SK-N-SH treated with all-trans-retinoic acid at 6 μM for 48 hours (cell line): ENCODE results near the gene EIF2B4.
A peak's percentile ranks its signal among the peaks of the same experiment; 100 is the strongest.

Source experiments
- ATAC-seq: fragments of 200-7000 bp; cut with Tn5 transposase; 3 replicates; pipeline ENCODE4 v1.9.1; 2020; ENCODE audit warnings: mild to moderate bottlenecking, moderate library complexity
- ARNTL ChIP-seq: fragments of 450-650 bp; formaldehyde crosslinking; IDR thresholded peaks from 2 replicates; pipeline ENCODE4 v1.5.0; 2020; ENCODE audit warnings: low read depth, mild to moderate bottlenecking, moderate library complexity, borderline replicate concordance
- ESRRG ChIP-seq: fragments of 250-450 bp; sonication (Bioruptor Pico); IDR thresholded peaks from 2 replicates; pipeline ENCODE4 v1.6.1; 2021; ENCODE audit warnings: mild to moderate bottlenecking
- GLIS3 ChIP-seq: fragments of 250-450 bp; sonication (Bioruptor Pico); IDR thresholded peaks from 2 replicates; pipeline ENCODE4 v1.5.0; 2020; ENCODE audit warnings: mild to moderate bottlenecking, moderate library complexity
- ISL1 ChIP-seq: fragments of 250-450 bp; sonication (Bioruptor Pico); IDR thresholded peaks from 2 replicates; pipeline ENCODE4 v2.1.2; 2022; ENCODE audit warnings: mild to moderate bottlenecking, moderate library complexity
- OSR1 ChIP-seq: fragments of 250-450 bp; sonication (Bioruptor Pico); IDR thresholded peaks from 2 replicates; pipeline ENCODE4 v1.8.0; 2022; ENCODE audit warnings: moderate library complexity, mild to moderate bottlenecking, inconsistent platforms
- PPARA ChIP-seq: fragments of 250-450 bp; sonication (Bioruptor Pico); IDR thresholded peaks from 2 replicates; pipeline ENCODE4 v1.5.0; 2020; ENCODE audit warnings: mild to moderate bottlenecking, borderline replicate concordance
- RARB ChIP-seq: fragments of 250-450 bp; sonication (Bioruptor Pico); IDR thresholded peaks from 2 replicates; pipeline ENCODE4 v1.8.0; 2021; ENCODE audit warnings: mild to moderate bottlenecking, moderate library complexity
- SNAI2 ChIP-seq: fragments of 250-450 bp; sonication (Bioruptor Pico); IDR thresholded peaks from 2 replicates; pipeline ENCODE4 v1.5.0; 2020; ENCODE audit warnings: mild to moderate bottlenecking, moderate library complexity
- TCF4 ChIP-seq: fragments of 250-450 bp; sonication (Bioruptor Pico); IDR thresholded peaks from 2 replicates; pipeline ENCODE4 v1.8.0; 2021; ENCODE audit warnings: mild to moderate bottlenecking, moderate library complexity, borderline replicate concordance
- TOX ChIP-seq: fragments of 250-450 bp; sonication (Bioruptor Pico); IDR thresholded peaks from 2 replicates; pipeline ENCODE4 v1.8.0; 2021; ENCODE audit warnings: mild to moderate bottlenecking, moderate library complexity, borderline replicate concordance
- ZFP3 ChIP-seq: fragments of 250-450 bp; sonication (Bioruptor Pico); IDR thresholded peaks from 2 replicates; pipeline ENCODE4 v1.5.0; 2020; ENCODE audit warnings: mild to moderate bottlenecking, moderate library complexity
- ZFP30 ChIP-seq: fragments of 450-650 bp; formaldehyde crosslinking; IDR thresholded peaks from 2 replicates; pipeline ENCODE4 v1.5.0; 2022; ENCODE audit warnings: mild to moderate bottlenecking, moderate library complexity
- ZNF565 ChIP-seq: fragments of 450-650 bp; formaldehyde crosslinking; conservative IDR thresholded peaks from 2 replicates; pipeline ENCODE4 v1.5.0; 2020; ENCODE audit warnings: low read depth, mild to moderate bottlenecking, moderate library complexity
- ZNF70 ChIP-seq: fragments of 450-650 bp; formaldehyde crosslinking; IDR thresholded peaks from 2 replicates; pipeline ENCODE4 v1.5.0; 2020; ENCODE audit warnings: mild to moderate bottlenecking, moderate library complexity
- ZNF8 ChIP-seq: fragments of 450-650 bp; formaldehyde crosslinking; IDR thresholded peaks from 2 replicates; pipeline ENCODE4 v1.5.0; 2020; ENCODE audit warnings: mild to moderate bottlenecking, moderate library complexity
- TF ChIP-seq, protein P1 (sequence below): fragments of 250-450 bp; sonication (Bioruptor Pico); IDR thresholded peaks from 2 replicates; pipeline ENCODE4 v1.5.0; 2020; ENCODE audit warnings: mild to moderate bottlenecking, moderate library complexity
- TF ChIP-seq, protein P2 (sequence below): fragments of 250-450 bp; sonication (Bioruptor Pico); IDR thresholded peaks from 2 replicates; pipeline ENCODE4 v1.5.1; 2021; ENCODE audit warnings: mild to moderate bottlenecking, moderate library complexity
- TF ChIP-seq, protein P3 (sequence below): fragments of 250-450 bp; sonication (Bioruptor Pico); IDR thresholded peaks from 2 replicates; pipeline ENCODE4 v1.5.1; 2020; ENCODE audit warnings: low read depth, mild to moderate bottlenecking, moderate library complexity
- TF ChIP-seq, protein P4 (sequence below): fragments of 250-450 bp; sonication (Bioruptor Pico); IDR thresholded peaks from 2 replicates; pipeline ENCODE4 v1.8.0; 2021; ENCODE audit warnings: low read depth, mild to moderate bottlenecking, moderate library complexity, borderline replicate concordance

The EIF2B4 gene

DNA sequence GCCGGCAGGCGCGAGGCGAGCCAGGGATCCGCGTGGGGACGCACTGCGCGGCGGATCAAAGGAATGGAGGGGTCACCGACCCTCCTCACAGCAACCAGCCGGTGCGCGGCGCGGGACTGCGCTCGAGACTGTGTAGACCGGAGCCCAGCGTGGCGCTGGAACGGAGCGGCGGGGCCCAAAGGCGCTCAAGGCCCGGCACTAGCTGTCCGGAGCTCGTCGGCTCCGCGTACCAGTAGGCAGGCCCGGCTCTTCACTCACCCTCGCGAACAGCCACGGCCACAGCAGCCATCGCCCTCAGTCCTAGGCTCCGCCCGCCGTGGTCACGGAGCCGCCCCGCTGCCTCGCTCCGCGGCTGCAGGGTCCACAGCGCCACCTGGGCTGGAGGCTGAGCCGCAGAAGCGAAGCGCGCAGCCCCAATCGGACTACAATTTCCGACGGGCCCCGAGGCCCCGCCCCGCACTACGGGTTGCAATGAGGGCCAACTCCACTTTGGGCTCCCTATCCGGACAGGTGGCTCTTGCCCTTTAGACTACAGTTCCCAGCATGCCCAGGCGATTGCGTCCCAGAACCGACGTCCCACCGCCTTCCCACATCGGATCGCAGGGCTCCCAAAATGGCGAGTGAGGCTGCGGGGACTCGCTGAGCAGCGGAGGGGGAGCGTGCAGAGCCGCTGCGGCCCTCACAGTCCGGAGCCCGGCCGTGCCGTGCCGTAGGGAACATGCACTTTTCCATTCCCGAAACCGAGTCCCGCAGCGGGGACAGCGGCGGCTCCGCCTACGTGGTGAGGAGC lies at the start of gene EIF2B4, which contains the start of gene SNX17:
EIF2B4 (minus strand) TSS at position 313 of the 790 bp plus-strand sequence; CDS start at position 289, 24 bp downstream.
SNX17 (plus strand) TSS at position 591 of the 790 bp plus-strand sequence; CDS start at position 719, 128 bp downstream.
- ATAC-seq = peak; percentile 92
- 0 out of 2 replicates have a peak, but pooled peaks have one; percentile 18 for TF ChIP-seq ZNF70 (CRISPR knock-in tag)
- TF ChIP-seq, protein P1, sequence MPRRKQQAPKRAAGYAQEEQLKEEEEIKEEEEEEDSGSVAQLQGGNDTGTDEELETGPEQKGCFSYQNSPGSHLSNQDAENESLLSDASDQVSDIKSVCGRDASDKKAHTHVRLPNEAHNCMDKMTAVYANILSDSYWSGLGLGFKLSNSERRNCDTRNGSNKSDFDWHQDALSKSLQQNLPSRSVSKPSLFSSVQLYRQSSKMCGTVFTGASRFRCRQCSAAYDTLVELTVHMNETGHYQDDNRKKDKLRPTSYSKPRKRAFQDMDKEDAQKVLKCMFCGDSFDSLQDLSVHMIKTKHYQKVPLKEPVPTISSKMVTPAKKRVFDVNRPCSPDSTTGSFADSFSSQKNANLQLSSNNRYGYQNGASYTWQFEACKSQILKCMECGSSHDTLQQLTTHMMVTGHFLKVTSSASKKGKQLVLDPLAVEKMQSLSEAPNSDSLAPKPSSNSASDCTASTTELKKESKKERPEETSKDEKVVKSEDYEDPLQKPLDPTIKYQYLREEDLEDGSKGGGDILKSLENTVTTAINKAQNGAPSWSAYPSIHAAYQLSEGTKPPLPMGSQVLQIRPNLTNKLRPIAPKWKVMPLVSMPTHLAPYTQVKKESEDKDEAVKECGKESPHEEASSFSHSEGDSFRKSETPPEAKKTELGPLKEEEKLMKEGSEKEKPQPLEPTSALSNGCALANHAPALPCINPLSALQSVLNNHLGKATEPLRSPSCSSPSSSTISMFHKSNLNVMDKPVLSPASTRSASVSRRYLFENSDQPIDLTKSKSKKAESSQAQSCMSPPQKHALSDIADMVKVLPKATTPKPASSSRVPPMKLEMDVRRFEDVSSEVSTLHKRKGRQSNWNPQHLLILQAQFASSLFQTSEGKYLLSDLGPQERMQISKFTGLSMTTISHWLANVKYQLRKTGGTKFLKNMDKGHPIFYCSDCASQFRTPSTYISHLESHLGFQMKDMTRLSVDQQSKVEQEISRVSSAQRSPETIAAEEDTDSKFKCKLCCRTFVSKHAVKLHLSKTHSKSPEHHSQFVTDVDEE = peak; percentile 55; the same call in 1 of the 2 replicates
- no peak; the same call in 1 of the 2 replicates for TF ChIP-seq ZNF565 (CRISPR knock-in tag)
- TF ChIP-seq, protein P2, sequence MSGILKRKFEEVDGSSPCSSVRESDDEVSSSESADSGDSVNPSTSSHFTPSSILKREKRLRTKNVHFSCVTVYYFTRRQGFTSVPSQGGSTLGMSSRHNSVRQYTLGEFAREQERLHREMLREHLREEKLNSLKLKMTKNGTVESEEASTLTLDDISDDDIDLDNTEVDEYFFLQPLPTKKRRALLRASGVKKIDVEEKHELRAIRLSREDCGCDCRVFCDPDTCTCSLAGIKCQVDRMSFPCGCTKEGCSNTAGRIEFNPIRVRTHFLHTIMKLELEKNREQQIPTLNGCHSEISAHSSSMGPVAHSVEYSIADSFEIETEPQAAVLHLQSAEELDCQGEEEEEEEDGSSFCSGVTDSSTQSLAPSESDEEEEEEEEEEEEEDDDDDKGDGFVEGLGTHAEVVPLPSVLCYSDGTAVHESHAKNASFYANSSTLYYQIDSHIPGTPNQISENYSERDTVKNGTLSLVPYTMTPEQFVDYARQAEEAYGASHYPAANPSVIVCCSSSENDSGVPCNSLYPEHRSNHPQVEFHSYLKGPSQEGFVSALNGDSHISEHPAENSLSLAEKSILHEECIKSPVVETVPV = no peak
- TF ChIP-seq, protein P3, sequence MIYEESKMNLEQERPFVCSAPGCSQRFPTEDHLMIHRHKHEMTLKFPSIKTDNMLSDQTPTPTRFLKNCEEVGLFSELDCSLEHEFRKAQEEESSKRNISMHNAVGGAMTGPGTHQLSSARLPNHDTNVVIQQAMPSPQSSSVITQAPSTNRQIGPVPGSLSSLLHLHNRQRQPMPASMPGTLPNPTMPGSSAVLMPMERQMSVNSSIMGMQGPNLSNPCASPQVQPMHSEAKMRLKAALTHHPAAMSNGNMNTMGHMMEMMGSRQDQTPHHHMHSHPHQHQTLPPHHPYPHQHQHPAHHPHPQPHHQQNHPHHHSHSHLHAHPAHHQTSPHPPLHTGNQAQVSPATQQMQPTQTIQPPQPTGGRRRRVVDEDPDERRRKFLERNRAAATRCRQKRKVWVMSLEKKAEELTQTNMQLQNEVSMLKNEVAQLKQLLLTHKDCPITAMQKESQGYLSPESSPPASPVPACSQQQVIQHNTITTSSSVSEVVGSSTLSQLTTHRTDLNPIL = no peak
- peak; percentile 81 for TF ChIP-seq ZFP3
- TF ChIP-seq ZNF8 = 0 out of 2 replicates have a peak, but pooled peaks have one; percentile 4

DNA sequence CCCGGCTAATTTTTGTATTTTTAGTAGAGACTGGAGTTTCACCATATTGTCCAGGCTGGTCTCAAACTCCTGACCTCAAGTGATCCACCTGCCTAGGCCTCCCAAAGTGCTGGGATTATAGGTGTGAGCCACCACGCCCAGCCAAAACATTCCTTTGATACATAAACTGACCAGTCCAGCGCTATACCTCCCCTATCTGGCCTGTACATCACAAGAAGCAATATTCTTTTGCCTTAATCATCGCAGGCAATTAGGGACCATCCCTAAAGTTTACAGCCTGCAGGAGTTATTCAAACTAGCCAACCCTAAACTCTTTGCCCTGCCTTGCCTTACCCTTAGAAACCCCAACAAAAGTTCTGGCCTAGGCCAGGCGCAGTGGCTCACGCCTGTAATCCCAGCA lies 46.0 kb upstream of the EIF2B4 start:
- no peak for TF ChIP-seq TCF4
- no peak for TF ChIP-seq ZNF8
- TF ChIP-seq RARB (CRISPR knock-in tag) = no peak
- no peak for TF ChIP-seq ZNF70 (CRISPR knock-in tag)
- no peak for ATAC-seq

DNA sequence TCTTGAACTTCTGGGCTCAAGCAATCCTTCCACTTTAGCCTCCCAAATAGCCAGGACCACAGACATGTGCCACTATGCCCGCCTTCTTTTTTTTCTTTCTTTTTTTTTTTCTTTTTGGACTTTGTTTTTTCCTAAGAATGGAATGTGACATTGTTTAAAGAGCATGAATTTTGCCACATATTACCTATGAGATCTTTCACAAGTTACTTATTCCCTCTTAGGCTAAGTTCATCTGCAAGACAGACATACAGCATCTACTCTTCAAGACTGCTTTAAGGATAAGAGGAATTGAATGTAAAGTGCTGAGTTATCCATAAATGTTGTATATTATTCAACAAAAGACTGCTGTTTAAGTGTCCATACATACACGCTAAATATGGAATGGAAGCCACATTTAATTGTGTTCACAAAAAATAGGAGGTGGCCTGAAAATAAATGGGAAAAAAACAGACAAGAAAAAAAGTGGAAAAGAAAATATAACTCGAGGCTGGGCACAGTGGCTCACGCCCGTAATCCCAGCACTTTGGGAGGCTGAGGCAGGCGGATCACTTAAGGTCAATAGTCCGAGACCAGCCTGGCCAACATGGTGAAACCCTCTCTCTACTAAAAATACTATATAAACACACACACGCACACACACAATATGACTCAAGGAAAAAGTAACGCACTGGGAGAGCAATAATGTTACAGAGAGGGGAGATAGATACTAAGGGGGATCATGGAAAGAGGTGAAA lies 42.4 kb upstream of the EIF2B4 start:
- TF ChIP-seq, protein P2 = no peak
- TF ChIP-seq, protein P3 = no peak
- TF ChIP-seq, protein P4, sequence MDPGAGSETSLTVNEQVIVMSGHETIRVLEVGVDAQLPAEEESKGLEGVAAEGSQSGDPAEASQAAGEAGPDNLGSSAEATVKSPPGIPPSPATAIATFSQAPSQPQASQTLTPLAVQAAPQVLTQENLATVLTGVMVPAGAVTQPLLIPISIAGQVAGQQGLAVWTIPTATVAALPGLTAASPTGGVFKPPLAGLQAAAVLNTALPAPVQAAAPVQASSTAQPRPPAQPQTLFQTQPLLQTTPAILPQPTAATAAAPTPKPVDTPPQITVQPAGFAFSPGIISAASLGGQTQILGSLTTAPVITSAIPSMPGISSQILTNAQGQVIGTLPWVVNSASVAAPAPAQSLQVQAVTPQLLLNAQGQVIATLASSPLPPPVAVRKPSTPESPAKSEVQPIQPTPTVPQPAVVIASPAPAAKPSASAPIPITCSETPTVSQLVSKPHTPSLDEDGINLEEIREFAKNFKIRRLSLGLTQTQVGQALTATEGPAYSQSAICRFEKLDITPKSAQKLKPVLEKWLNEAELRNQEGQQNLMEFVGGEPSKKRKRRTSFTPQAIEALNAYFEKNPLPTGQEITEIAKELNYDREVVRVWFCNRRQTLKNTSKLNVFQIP = no peak
- TF ChIP-seq ESRRG (no peak), ZNF70 (CRISPR knock-in tag) (no peak), ARNTL (no peak), ZNF8 (no peak), ZNF565 (CRISPR knock-in tag) (no peak), PPARA (CRISPR knock-in tag) (no peak), TCF4 (no peak), ZFP30 (CRISPR knock-in tag) (no peak), OSR1 (CRISPR knock-in tag) (no peak), ISL1 (CRISPR knock-in tag) (no peak), TOX (CRISPR knock-in tag) (no peak), SNAI2 (CRISPR knock-in tag) (no peak), GLIS3 (CRISPR knock-in tag) (no peak), RARB (CRISPR knock-in tag) (no peak)
- TF ChIP-seq, protein P1 = no peak
- TF ChIP-seq, all 23 proteins: peak for 0
- ATAC-seq = no peak
